ENCODE data around the gene AICDA. TPM values are rescaled to one million over a fixed set of nuclear protein-coding genes. Genes with fewer than 3 reads are reported as not detected.

Gene AICDA
- total and polyA plus RNA-seq, 2 experiments from 2014 or later: 0.31 TPM; not detected in 1

DNA sequence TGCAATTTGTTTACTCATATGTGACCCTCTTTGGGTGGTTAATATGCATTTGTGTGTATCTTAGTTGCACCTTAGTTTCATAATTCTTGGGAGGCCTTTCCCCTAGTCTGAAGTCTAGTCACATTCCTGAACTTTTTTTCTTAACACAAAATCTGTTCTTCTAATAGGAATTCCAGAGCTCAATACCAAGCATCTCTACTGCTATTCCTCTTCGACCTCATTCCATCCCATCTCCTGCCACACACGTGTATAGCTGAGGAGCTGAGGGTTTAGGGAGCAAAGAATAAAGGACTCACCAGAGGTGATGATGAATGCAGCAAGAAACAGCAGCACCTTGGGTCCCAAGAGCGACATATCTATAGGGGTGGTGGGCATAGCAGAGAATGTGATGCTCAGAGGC, 49.1 kb upstream of the AICDA start:
- Mint-ChIP-seq H3K9me3 (no peaks in the 10 kb centered on the region), H3K36me3 (ENCODE audit: low read depth) (no peaks in the 10 kb centered on the region), H3K4me3 (no peak overlapping the region), H3K4me1 (peaks cover 3% of the 10 kb centered on the region; the same call in 2 of the 3 replicates), H3K27ac (no peak overlapping the region), H3K27me3 (ENCODE audit: insufficient read depth, low read depth, poor library complexity) (peaks cover 3% of the 10 kb centered on the region)
- Histone ChIP-seq H3K79me2 (replicated peaks; ENCODE audit: insufficient read depth) (no peaks in the 10 kb centered on the region), H2AFZ (no peak overlapping the region; the same call in 1 of the 2 replicates), H3K27ac (ENCODE audit: low read depth) (no peak overlapping the region), H3K4me2 (no peak overlapping the region), H3K4me3 (no peak overlapping the region), H3K9me2 (ENCODE audit: insufficient read depth) (0 out of 2 replicates have a peak, but pooled peaks cover 3% of the 10 kb centered on the region), H3K36me3 (ENCODE audit: insufficient read depth) (no peaks in the 10 kb centered on the region), H3F3A (replicated peaks; ENCODE audit: low read depth) (0 out of 2 replicates have a peak, but pooled peaks cover 3% of the 10 kb centered on the region), H3K4me1 (ENCODE audit: insufficient read depth) (peaks cover 12% of the 10 kb centered on the region; the same call in 1 of the 2 replicates), H3K27me3 (ENCODE audit: insufficient read depth) (no peaks in the 10 kb centered on the region), H4K20me1 (replicated peaks; ENCODE audit: insufficient read depth) (no peaks in the 10 kb centered on the region)
- ATAC-seq (no peak), DNase-seq (ENCODE audit: low spot score) (no peak)
- TF ChIP-seq, protein P1, sequence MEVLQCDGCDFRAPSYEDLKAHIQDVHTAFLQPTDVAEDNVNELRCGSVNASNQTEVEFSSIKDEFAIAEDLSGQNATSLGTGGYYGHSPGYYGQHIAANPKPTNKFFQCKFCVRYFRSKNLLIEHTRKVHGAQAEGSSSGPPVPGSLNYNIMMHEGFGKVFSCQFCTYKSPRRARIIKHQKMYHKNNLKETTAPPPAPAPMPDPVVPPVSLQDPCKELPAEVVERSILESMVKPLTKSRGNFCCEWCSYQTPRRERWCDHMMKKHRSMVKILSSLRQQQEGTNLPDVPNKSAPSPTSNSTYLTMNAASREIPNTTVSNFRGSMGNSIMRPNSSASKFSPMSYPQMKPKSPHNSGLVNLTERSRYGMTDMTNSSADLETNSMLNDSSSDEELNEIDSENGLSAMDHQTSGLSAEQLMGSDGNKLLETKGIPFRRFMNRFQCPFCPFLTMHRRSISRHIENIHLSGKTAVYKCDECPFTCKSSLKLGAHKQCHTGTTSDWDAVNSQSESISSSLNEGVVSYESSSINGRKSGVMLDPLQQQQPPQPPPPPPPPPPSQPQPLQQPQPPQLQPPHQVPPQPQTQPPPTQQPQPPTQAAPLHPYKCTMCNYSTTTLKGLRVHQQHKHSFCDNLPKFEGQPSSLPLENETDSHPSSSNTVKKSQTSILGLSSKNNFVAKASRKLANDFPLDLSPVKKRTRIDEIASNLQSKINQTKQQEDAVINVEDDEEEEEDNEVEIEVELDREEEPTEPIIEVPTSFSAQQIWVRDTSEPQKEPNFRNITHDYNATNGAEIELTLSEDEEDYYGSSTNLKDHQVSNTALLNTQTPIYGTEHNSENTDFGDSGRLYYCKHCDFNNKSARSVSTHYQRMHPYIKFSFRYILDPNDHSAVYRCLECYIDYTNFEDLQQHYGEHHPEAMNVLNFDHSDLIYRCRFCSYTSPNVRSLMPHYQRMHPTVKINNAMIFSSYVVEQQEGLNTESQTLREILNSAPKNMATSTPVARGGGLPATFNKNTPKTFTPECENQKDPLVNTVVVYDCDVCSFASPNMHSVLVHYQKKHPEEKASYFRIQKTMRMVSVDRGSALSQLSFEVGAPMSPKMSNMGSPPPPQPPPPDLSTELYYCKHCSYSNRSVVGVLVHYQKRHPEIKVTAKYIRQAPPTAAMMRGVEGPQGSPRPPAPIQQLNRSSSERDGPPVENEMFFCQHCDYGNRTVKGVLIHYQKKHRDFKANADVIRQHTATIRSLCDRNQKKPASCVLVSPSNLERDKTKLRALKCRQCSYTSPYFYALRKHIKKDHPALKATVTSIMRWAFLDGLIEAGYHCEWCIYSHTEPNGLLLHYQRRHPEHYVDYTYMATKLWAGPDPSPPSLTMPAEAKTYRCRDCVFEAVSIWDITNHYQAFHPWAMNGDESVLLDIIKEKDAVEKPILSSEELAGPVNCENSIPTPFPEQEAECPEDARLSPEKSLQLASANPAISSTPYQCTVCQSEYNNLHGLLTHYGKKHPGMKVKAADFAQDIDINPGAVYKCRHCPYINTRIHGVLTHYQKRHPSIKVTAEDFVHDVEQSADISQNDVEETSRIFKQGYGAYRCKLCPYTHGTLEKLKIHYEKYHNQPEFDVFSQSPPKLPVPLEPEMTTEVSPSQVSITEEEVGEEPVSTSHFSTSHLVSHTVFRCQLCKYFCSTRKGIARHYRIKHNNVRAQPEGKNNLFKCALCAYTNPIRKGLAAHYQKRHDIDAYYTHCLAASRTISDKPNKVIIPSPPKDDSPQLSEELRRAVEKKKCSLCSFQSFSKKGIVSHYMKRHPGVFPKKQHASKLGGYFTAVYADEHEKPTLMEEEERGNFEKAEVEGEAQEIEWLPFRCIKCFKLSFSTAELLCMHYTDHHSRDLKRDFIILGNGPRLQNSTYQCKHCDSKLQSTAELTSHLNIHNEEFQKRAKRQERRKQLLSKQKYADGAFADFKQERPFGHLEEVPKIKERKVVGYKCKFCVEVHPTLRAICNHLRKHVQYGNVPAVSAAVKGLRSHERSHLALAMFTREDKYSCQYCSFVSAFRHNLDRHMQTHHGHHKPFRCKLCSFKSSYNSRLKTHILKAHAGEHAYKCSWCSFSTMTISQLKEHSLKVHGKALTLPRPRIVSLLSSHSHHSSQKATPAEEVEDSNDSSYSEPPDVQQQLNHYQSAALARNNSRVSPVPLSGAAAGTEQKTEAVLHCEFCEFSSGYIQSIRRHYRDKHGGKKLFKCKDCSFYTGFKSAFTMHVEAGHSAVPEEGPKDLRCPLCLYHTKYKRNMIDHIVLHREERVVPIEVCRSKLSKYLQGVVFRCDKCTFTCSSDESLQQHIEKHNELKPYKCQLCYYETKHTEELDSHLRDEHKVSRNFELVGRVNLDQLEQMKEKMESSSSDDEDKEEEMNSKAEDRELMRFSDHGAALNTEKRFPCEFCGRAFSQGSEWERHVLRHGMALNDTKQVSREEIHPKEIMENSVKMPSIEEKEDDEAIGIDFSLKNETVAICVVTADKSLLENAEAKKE (CRISPR knock-in tag; IDR thresholded peaks at IDR 0.05): no peak
- TF ChIP-seq NANOG (IDR thresholded peaks at IDR 0.05; ENCODE audit: borderline replicate concordance): no peak

DNA sequence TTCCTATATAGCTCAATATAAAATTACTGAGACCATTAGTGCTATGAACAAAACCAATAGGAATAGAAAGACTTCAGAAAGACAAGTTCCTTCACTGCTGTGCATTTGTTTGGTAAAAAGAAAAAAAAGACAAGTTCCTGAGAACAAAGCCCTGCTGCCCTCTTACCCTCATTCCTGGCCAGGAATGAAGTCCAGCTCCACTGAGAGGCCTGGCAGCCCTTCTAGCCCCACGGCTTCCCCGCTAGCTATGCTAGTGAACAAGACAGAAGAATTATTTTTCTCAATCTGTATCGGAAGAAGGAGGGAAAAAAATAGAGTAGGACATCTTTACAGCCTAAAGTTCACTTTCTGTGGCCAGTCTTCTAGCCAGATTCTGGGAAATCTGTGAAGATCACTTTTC, 48.4 kb upstream of the AICDA start:
- Histone ChIP-seq H3K9me2 (ENCODE audit: insufficient read depth) (0 out of 2 replicates have a peak, but pooled peaks cover 3% of the 10 kb centered on the region), H4K20me1 (replicated peaks; ENCODE audit: insufficient read depth) (no peaks in the 10 kb centered on the region), H3K27me3 (ENCODE audit: insufficient read depth) (no peaks in the 10 kb centered on the region), H3F3A (replicated peaks; ENCODE audit: low read depth) (0 out of 2 replicates have a peak, but pooled peaks cover 3% of the 10 kb centered on the region), H3K4me2 (no peak overlapping the region), H3K27ac (ENCODE audit: low read depth) (peak overlapping the region; percentile 65; the same call in 1 of the 2 replicates), H3K36me3 (ENCODE audit: insufficient read depth) (no peaks in the 10 kb centered on the region), H2AFZ (0 out of 2 replicates have a peak overlapping the region, but pooled peaks have one; percentile 33), H3K4me3 (no peak overlapping the region), H3K79me2 (replicated peaks; ENCODE audit: insufficient read depth) (no peaks in the 10 kb centered on the region), H3K4me1 (ENCODE audit: insufficient read depth) (peaks cover 12% of the 10 kb centered on the region; the same call in 1 of the 2 replicates)
- no peak overlapping the region for H3K27ac Mint-ChIP-seq
- ATAC-seq (no peak), DNase-seq (ENCODE audit: low spot score) (no peak)
- H3K27me3 Mint-ChIP-seq (ENCODE audit: insufficient read depth, low read depth, poor library complexity): peaks cover 3% of the 10 kb centered on the region
- no peaks in the 10 kb centered on the region for H3K9me3 Mint-ChIP-seq
- no peaks in the 10 kb centered on the region for H3K36me3 Mint-ChIP-seq (ENCODE audit: low read depth)
- no peak overlapping the region for H3K4me3 Mint-ChIP-seq
- peaks cover 3% of the 10 kb centered on the region; the same call in 2 of the 3 replicates for H3K4me1 Mint-ChIP-seq
- TF ChIP-seq POLR2AphosphoS5 (IDR thresholded peaks at IDR 0.05; ENCODE audit: low read depth) (no peak), ZNF114 (CRISPR knock-in tag; IDR thresholded peaks at IDR 0.05) (no peak), STAT1 (IDR thresholded peaks at IDR 0.05; ENCODE audit: unreplicated experiment) (no peak), ZNF331 (CRISPR knock-in tag; IDR thresholded peaks at IDR 0.05; ENCODE audit: low read depth) (no peak), EZH2 (IDR thresholded peaks at IDR 0.05; ENCODE audit: low read depth, unreplicated experiment) (no peak), JUNB (IDR thresholded peaks at IDR 0.05; ENCODE audit: unreplicated experiment) (no peak), EZH2phosphoT487 (IDR thresholded peaks at IDR 0.05; ENCODE audit: unreplicated experiment) (no peak)
- TF ChIP-seq, protein P2, sequence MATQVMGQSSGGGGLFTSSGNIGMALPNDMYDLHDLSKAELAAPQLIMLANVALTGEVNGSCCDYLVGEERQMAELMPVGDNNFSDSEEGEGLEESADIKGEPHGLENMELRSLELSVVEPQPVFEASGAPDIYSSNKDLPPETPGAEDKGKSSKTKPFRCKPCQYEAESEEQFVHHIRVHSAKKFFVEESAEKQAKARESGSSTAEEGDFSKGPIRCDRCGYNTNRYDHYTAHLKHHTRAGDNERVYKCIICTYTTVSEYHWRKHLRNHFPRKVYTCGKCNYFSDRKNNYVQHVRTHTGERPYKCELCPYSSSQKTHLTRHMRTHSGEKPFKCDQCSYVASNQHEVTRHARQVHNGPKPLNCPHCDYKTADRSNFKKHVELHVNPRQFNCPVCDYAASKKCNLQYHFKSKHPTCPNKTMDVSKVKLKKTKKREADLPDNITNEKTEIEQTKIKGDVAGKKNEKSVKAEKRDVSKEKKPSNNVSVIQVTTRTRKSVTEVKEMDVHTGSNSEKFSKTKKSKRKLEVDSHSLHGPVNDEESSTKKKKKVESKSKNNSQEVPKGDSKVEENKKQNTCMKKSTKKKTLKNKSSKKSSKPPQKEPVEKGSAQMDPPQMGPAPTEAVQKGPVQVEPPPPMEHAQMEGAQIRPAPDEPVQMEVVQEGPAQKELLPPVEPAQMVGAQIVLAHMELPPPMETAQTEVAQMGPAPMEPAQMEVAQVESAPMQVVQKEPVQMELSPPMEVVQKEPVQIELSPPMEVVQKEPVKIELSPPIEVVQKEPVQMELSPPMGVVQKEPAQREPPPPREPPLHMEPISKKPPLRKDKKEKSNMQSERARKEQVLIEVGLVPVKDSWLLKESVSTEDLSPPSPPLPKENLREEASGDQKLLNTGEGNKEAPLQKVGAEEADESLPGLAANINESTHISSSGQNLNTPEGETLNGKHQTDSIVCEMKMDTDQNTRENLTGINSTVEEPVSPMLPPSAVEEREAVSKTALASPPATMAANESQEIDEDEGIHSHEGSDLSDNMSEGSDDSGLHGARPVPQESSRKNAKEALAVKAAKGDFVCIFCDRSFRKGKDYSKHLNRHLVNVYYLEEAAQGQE (IDR thresholded peaks at IDR 0.05; ENCODE audit: unreplicated experiment): no peak

All from GM23338 (cell line).